ENCODE data around the gene MECR. TPM values are rescaled to one million over a fixed set of nuclear protein-coding genes. Genes with fewer than 3 reads are reported as not detected.

Gene MECR
- total RNA-seq, 1 donor from 2014 or later: 11.7 TPM

DNA sequence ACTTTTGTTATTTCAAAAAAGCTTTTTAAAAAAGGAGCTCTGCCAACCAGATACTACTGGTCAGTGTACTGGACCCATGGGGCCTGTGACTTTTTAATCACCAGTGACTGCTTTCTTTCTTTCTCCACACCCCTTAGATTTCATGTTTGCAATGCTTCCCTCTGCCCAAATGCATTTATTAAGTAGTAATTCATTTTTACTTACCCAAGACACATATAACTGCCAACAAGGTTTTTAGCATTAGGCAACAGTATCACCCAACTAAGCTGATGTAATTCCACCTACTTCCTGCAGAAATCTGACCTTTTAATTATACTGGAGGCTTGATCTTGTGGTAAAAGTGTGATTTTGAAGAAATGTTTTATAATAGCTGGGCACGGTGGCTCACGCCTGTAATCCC is 12.5 kb downstream of the MECR start:
- H3K79me2 ChIP-seq (ENCODE audit: low read depth): no peaks in the 10 kb centered on the region
- H3K27ac ChIP-seq: no peak overlapping the region
- H3F3A ChIP-seq (ENCODE audit: low read depth): no peaks in the 10 kb centered on the region
- Mint-ChIP-seq H3K4me1 (peaks cover 9% of the 10 kb centered on the region), H3K27me3 (ENCODE audit: insufficient read depth, low read depth) (peaks cover 5% of the 10 kb centered on the region), H3K9me3 (no peaks in the 10 kb centered on the region), H3K27ac (no peak overlapping the region), H3K36me3 (peaks cover 12% of the 10 kb centered on the region), H3K4me3 (no peak overlapping the region)
- H3K36me3 ChIP-seq: no peaks in the 10 kb centered on the region
- no peak overlapping the region for H3K9ac ChIP-seq
- no peaks in the 10 kb centered on the region for H3K27me3 ChIP-seq
- TF ChIP-seq EZH2 (IDR thresholded peaks at IDR 0.05): no peak
- no peak for TF ChIP-seq EZH2phosphoT487 (IDR thresholded peaks at IDR 0.05)
- TF ChIP-seq, protein P1, sequence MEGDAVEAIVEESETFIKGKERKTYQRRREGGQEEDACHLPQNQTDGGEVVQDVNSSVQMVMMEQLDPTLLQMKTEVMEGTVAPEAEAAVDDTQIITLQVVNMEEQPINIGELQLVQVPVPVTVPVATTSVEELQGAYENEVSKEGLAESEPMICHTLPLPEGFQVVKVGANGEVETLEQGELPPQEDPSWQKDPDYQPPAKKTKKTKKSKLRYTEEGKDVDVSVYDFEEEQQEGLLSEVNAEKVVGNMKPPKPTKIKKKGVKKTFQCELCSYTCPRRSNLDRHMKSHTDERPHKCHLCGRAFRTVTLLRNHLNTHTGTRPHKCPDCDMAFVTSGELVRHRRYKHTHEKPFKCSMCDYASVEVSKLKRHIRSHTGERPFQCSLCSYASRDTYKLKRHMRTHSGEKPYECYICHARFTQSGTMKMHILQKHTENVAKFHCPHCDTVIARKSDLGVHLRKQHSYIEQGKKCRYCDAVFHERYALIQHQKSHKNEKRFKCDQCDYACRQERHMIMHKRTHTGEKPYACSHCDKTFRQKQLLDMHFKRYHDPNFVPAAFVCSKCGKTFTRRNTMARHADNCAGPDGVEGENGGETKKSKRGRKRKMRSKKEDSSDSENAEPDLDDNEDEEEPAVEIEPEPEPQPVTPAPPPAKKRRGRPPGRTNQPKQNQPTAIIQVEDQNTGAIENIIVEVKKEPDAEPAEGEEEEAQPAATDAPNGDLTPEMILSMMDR (IDR thresholded peaks at IDR 0.05): no peak
- H3K4me3 ChIP-seq: no peak overlapping the region
- H3K9me3 ChIP-seq (ENCODE audit: low read depth): no peaks in the 10 kb centered on the region
- H4K20me1 ChIP-seq (ENCODE audit: low read depth): no peaks in the 10 kb centered on the region
- H2AFZ ChIP-seq (replicated peaks): no peak overlapping the region
- no peak for DNase-seq (ENCODE audit: low spot score)
- H3K4me1 ChIP-seq: no peaks in the 10 kb centered on the region
- no peak overlapping the region for H3K4me2 ChIP-seq

DNA sequence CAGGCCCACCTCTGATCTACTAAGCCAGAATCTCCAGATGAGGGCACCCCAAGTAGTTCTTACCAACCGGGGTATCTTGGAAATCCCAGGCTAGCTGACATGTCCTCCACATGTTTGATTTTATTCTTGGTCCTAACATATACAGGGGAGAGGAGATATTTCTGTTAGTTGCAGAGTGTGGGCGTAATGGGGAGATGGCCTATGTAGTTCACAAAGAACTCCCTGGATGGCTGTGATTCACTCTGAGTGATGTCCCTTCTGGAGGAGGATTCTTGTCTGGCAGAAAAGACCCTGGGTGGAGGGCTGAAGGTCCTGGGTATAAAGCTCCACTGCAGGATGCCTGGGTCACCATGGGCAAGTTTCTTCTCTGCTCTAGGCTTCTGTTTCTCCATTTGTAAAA is 13.1 kb downstream of the MECR start:
- Mint-ChIP-seq H3K36me3 (peaks cover 15% of the 10 kb centered on the region), H3K9me3 (no peaks in the 10 kb centered on the region), H3K4me1 (peaks cover 3% of the 10 kb centered on the region), H3K4me3 (no peak overlapping the region), H3K27me3 (ENCODE audit: insufficient read depth, low read depth) (peaks cover 5% of the 10 kb centered on the region), H3K27ac (no peak overlapping the region)
- Histone ChIP-seq H3K9ac (no peak overlapping the region), H3K79me2 (ENCODE audit: low read depth) (no peaks in the 10 kb centered on the region), H3K9me3 (ENCODE audit: low read depth) (no peaks in the 10 kb centered on the region), H3K4me1 (no peaks in the 10 kb centered on the region), H3K27me3 (no peaks in the 10 kb centered on the region), H3K4me2 (no peak overlapping the region), H3K27ac (no peak overlapping the region), H2AFZ (replicated peaks) (no peak overlapping the region), H3F3A (ENCODE audit: low read depth) (no peaks in the 10 kb centered on the region), H3K4me3 (no peak overlapping the region), H4K20me1 (ENCODE audit: low read depth) (no peaks in the 10 kb centered on the region), H3K36me3 (no peaks in the 10 kb centered on the region)
- no peak for DNase-seq (ENCODE audit: low spot score)
- TF ChIP-seq EZH2 (IDR thresholded peaks at IDR 0.05) (no peak), EZH2phosphoT487 (IDR thresholded peaks at IDR 0.05) (no peak)
- TF ChIP-seq, protein P1 (IDR thresholded peaks at IDR 0.05): no peak

DNA sequence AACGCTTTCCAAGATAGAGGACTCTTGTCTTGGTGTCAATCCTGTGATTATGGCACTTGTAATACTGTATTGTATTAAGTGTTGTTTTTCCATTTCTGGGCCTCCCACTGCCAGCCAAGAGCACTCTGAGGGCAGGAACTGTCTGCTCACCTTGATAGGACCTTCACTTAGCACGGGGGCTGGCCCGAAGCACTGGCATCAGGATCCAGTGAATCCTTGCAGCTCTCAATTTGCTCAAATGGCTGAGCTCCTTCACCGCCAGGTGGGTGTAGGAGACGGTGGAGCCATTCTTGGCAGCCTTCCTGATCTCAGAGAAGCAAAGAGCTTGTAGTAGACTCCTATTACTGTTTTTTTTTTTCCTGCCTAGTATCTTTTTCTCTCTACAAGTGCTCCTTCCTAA is 17.7 kb downstream of the MECR start:
- no peaks in the 10 kb centered on the region for H3K36me3 ChIP-seq
- no peak for DNase-seq (ENCODE audit: low spot score)
- H3K9me3 ChIP-seq (ENCODE audit: low read depth): no peaks in the 10 kb centered on the region
- no peak overlapping the region for H3K4me2 ChIP-seq
- no peaks in the 10 kb centered on the region for H3K27me3 Mint-ChIP-seq (ENCODE audit: insufficient read depth, low read depth)
- no peaks in the 10 kb centered on the region for H3K79me2 ChIP-seq (ENCODE audit: low read depth)
- H3K27me3 ChIP-seq: no peaks in the 10 kb centered on the region
- no peaks in the 10 kb centered on the region for H3K4me1 ChIP-seq
- no peak overlapping the region for H3K4me3 Mint-ChIP-seq
- peaks cover 16% of the 10 kb centered on the region for H3K36me3 Mint-ChIP-seq
- no peak overlapping the region for H2AFZ ChIP-seq (replicated peaks)
- no peak overlapping the region for H3K27ac Mint-ChIP-seq
- no peak overlapping the region for H3K27ac ChIP-seq
- no peaks in the 10 kb centered on the region for H3F3A ChIP-seq (ENCODE audit: low read depth)
- no peaks in the 10 kb centered on the region for H3K4me1 Mint-ChIP-seq
- no peak overlapping the region for H3K9ac ChIP-seq
- no peaks in the 10 kb centered on the region for H4K20me1 ChIP-seq (ENCODE audit: low read depth)
- H3K4me3 ChIP-seq: no peak overlapping the region
- no peak for TF ChIP-seq EZH2phosphoT487 (IDR thresholded peaks at IDR 0.05)
- TF ChIP-seq, protein P1 (IDR thresholded peaks at IDR 0.05): no peak
- TF ChIP-seq EZH2 (IDR thresholded peaks at IDR 0.05): no peak
- no peaks in the 10 kb centered on the region for H3K9me3 Mint-ChIP-seq

Data from neural progenitor cell (in vitro differentiated cells).